Sciatic nerve (tissue), 2 donors: ENCODE measurements around the gene APBB2. TPM values are rescaled to one million over a fixed set of nuclear protein-coding genes. Genes with fewer than 3 reads are reported as not detected.

Source experiments
- ATAC-seq: fragments of 200-7000 bp; cut with Tn5 transposase; one replicate; pipeline ENCODE4 v1.9.1; 2020; ENCODE audit warnings: mild to moderate bottlenecking, moderate library complexity
- DNase-seq: peaks from one replicate; pipeline ENCODE4 v3.0.0-alpha.2; 2020; ENCODE audit warnings: low spot score
- intact Hi-C: fragments of 100-400 bp; cut with DNase I; formaldehyde crosslinking; loops from one replicate; pipeline ENCODE4 v1.14.2; 2022
- total RNA-seq: library from RNA; stranded (reverse); fragmentation: NEBNext Ultra II Directional; extraction: Animal tissue kit (Norgen Biotek cat#: 25700); gene quantifications from one replicate; pipeline ENCODE4 v1.2.1, GENCODE V29; 2021
- donor health status: DM: no; HTN: no; CAD: no.
- donor health status: DM: no; HTN: no; CAD: no.

APBB2 gene
- total RNA-seq, 1 donor from 2014 or later, result 147 TPM

DNA sequence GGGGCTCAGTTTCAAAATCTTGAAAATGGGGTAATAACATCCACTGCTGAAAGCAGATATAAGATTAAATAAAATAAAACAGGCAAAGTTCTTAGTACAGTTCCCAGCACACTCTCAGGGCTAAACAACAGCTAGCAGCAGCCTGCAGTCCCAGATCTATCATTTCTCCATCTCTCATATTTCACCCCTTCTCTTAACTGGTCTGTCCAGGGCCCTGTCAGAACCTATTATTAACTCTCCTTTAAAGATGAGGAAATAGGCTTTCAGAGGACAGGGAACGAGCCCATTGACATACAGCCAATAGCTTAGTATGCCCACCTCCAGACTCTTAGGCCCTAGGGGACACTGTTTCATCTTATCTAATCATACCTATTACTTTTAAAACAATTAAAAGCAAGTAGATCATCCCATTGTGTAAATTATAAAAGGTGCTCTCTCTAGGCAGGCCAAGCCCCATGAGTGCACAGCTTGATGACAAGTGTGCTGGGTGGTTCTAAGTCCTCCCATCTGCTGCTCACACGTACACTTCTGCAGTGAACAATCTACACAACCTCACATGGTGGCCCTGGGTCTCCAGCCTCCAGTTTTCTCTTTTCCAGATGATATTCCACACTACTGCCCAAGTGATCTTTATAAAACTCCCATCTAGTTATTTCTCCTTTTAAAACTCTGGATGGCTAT lies 119.0 kb downstream of the APBB2 start:
- intact Hi-C loops, result no loop called here
- no peak for ATAC-seq

DNA sequence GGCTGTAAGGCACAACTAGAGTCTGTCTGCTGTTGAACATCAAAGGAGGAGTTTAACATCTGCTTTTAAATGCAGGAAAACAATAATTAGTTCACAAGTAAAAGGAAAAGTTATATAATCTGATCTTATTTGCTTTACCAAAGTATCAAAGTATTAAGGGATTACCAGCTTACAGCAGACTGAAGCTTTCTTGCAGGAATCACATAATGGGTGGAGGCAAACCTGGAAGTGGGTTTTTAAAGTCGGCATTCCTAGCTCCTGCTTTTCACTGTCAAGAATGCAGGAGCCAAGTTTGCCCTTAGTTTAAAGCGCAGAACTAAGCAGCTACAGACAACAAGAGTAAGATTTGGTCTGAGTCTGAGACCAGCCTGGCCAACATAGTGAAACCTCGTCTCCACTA lies 122.2 kb downstream of the APBB2 start:
- no peak for ATAC-seq
- no peak for DNase-seq
- intact Hi-C loops, result no loop called here

More for the DNA sequence above, 119.0 kb downstream of the APBB2 start:
- no peak for DNase-seq

DNA sequence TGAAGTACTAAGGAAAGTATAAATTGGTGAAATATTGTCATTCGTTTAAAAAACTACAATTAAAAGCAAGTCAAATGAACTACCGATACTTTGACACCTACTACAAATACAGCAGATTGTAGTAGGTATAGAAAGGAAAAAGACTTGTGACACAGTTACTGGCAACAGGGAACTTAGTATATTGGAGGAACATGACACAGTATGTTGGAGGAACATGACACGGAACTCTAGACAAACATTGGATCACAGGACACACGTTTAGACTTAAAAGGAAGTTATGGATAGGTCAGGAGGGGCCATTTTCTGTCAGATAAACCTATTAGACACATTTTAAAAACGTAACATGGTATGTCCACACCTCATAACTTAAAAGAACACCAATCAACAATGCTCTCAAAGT lies 132.5 kb downstream of the APBB2 start:
- intact Hi-C loops, result no loop called here
- DNase-seq (no peak), ATAC-seq (no peak)

DNA sequence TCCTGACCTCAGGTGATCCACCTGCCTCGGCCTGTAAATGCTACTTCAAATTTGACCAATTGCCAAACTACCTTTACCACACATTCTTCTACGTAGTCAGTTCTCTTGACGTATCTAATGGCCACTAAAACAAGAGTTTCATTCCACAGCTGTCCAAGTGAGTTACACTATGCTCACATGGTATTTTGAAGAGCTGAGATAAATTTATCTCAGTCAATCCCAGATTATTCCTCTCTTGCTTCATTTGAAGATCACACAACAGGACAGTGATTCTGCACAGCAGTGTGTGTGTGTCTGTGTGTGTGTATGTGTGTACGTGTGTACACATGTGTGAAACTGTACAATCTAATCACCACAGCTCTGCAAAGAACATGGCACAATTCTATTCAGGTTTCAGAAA lies 133.4 kb downstream of the APBB2 start:
- ATAC-seq (no peak), DNase-seq (no peak)
- intact Hi-C loops, result no loop called here

DNA sequence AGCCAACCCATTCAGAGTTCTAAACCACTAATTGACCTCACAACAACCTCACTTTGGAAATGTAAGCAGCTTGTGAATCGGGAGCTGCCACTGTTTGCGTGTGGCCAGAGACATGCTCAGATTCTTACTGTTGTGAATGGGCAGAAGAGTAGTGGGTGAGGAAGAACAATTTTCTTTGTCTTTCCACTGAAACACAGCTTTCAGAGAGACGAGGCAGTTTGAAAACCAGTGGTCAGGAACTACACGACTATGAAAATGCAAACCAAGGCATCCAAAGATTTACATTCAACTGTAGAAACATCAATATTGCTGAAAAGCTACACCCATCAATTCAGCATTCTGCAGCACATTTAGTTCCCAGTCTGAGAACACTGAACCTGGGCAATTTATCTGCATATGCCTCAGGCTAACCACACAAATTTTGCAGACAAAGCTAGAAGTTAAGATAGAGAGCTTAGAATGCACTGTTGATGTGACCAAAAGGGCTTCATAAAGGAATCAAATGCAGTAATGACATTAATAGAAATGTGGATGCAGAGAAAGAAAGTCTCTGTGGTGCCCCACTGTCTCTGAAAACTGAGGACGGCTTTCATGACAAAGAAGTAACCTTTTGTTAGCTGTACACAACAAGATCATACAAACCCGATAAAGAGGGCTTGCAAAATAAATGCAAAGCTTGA lies 134.3 kb downstream of the APBB2 start:
- intact Hi-C loops, result no loop called here
- ATAC-seq (no peak), DNase-seq (no peak)

DNA sequence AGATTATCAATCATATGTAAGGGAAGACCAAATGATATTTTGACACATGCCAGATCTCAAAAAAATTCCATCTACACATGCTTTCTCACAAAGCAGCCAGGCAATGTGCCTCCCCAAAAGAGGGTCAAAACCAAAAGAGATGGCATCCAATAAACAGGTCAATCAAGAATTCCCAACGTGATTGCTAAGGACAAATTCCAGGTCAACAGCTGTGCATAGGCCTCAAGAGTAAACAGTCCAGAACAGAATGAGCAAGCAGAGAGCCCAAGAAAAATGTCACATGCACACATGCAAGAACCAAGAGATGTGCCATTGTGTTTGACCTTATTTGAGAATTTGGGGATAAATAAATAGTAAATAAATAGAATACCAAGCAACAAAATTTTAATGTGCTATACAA lies 136.7 kb downstream of the APBB2 start:
- ATAC-seq, result peak; percentile 67
- intact Hi-C loops, result no loop called here
- DNase-seq, result no peak

DNA sequence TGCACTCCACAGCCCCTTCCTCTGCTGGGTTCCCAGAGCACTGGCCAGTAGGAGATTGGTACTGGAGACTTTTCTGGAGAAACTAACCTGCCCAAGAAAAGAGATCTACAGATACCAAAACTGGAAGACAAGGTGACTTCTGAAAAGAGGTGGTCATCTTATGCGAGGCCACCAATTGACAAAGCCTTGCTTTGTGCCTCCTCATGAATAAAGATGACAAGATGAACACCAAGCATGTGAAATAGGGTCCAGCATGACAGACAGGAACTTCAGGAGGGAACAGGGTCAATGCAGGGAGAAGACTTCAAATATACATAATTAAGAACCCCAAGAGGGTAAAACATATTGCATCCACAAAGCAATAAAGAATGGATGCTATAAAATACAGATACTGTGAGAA lies 137.9 kb downstream of the APBB2 start:
- intact Hi-C loops, result no loop called here
- DNase-seq (no peak), ATAC-seq (no peak)

DNA sequence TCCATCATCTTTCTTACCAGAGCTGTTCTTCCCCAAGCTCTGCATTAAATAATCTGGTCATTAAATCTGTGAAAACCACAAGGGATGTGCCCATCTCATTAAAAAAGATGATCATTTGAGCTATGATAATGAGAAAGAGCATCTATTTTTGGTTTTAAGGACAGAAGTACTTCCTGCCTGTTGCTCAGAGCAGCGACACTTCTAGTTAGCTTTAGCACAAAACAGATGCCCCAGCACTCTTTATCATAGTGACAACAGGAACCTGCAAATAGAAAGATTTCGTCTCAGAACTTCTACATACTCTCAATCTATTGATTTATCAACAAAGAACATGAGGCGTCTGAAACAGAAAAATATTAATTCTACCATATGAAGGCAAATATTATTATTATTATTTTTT lies 140.1 kb downstream of the APBB2 start:
- intact Hi-C loops, result no loop called here
- DNase-seq (no peak), ATAC-seq (no peak)

DNA sequence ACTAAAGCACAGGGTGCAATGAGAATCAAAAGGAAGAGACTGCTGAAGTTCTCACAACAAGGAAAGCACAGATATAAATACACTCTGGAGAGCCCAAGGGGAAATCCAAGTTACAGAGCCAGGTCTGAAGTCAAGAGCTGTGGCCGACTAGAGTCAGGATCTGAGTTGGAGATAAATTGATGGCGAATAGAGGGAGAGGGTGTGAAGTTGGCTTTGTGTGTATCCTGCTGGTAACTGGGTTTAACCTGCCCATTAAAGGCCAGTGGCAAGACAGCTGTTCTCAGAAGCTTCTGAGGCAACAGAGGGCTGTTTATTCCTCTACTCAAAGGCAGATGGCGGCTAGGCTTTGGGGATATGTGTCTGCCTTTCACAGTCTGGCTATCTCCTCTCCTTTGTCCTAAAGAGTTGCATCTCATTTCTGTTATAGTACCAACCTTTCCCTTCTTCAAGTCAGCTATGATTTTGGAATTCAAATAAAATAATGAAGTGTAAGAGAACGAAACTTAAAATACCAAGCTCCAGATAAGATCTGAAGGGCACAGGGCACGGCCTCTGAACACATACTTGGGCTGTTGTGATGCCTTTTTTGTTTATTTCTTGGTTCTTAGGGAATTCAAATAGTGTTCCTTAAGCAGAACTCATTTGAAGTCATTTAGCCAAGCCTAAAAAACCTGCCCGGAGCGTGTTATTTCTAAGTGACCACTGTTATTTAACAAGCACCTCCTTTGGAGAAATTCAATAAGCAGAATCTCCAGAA lies 142.1 kb downstream of the APBB2 start:
- intact Hi-C loops, result no loop called here
- DNase-seq, result no peak

DNA sequence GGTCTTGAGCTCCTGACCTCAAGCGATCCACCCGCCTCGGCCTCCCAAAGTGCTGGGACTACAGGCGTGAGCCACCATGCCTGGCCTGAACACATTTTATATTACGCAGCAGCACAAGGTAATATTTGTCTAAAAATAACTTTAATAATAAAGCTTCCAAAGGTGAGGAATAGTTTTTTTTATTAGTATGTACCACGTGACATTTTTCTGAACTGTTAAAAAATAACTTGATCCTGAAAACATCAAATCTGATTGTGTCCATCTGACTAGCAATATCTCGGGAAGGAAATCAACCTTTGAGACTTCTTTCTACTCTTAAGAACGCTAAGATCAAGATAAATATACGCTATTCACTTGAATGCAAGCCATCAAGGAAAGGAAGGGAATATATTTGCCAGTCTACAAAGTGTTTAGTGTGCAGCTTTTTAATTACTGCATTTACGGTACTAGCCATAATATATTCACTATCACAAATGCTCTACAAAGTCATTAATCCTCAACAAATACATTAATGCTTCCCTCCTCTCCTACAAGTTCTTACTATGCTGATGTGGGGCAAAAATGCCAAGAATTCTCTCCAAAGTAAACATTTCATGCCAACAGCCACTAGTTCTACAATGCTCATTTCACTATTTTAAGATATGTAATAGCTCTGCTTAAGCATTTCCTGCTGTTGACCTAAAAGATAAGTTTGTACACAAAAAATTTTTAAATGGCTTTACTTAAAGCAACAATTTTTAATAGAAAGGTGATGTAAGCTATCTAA lies 143.6 kb downstream of the APBB2 start:
- DNase-seq, result no peak
- intact Hi-C loops, result no loop called here
- ATAC-seq, result no peak

More for the DNA sequence above, 142.1 kb downstream of the APBB2 start:
- ATAC-seq, result peak; percentile 39

DNA sequence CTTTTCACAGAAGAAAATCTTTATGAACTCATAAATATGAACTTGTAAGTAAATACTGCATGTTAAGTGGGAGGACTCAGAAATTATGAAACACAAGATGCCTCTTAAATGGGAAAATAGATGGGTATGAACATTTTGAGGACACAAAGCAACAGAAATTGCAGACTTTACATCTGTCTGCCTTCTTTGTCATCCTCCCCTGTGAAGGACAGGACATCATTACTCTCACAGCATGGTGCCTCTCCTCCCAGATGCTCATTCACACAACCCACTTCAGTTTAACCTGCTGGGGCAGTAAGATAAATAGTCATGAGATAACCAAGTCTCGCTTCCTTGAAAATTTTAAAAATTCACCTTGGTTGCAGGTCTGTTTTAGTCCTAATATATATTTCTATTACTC lies 144.5 kb downstream of the APBB2 start:
- DNase-seq (no peak), ATAC-seq (no peak)
- intact Hi-C loops, result loop anchor here (10.0 kb wide), 1 partner anchor 145 kb away; the partner anchor contains the start of gene APBB2

DNA sequence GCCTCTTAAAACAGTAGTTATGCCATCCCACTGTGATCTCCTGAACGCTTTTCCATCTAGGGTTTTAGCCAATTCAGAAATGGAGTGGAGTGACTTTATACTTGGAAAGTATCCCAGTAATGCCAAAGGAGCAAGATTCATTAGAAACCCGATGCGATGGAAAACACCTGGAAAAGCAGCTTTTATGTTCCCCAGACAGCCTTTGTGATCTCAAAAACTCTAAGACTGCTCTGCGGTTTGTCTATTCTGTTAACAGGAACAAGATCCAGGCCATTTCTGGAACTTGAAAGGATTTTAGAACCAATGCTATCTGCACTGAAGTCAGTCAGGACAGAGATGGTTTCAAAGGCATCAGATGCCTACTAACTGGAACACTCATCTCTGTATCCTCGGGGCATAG lies 145.1 kb downstream of the APBB2 start:
- no peak for DNase-seq
- intact Hi-C loops, result loop anchor here (10.0 kb wide), 1 partner anchor 146 kb away; the partner anchor contains the start of gene APBB2

DNA sequence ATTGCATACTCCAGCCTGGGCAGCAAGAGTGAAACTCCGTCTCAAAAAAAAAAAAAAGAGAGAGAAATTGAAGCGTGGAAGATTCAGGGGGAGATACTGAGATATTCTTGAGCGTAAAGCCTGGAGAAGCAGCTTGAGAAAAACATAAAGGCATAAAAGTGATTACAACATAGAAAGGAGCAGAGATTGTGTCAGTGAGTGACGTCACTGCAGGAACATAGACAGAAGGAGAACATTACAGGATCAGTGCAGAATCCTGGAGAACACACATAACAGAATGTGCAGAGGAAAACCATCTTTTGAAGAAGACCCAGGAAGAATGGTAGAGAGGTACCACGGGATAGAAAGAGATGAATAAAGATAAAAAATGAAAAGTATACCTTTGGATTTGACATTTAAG lies 147.0 kb downstream of the APBB2 start:
- intact Hi-C loops, result loop anchor here (10.0 kb wide), 1 partner anchor 147 kb away; the partner anchor contains the start of gene APBB2
- DNase-seq (no peak), ATAC-seq (no peak)

More for the DNA sequence above, 145.1 kb downstream of the APBB2 start:
- ATAC-seq, result peak; percentile 60

DNA sequence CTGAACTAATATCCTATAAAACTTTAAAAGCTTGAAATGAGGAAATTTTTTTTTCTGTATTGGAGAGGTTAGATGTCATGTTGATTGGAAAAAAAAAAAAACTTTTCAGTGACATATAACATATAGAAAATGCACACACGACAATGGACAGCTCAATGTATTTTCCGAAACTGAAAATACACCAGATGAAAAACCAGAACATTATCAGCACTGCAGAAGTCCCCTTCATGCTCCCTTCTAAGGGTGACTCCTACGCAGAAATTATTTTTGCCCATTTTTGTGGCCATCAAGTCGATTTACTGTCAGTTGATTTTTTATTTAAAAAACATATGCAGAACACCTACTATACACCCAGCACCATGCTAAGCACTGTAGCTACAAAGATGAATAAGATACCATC lies 148.3 kb downstream of the APBB2 start:
- ATAC-seq, result no peak
- intact Hi-C loops, result loop anchor here (10.0 kb wide), 1 partner anchor 149 kb away; the partner anchor contains the start of gene APBB2
- DNase-seq, result no peak

DNA sequence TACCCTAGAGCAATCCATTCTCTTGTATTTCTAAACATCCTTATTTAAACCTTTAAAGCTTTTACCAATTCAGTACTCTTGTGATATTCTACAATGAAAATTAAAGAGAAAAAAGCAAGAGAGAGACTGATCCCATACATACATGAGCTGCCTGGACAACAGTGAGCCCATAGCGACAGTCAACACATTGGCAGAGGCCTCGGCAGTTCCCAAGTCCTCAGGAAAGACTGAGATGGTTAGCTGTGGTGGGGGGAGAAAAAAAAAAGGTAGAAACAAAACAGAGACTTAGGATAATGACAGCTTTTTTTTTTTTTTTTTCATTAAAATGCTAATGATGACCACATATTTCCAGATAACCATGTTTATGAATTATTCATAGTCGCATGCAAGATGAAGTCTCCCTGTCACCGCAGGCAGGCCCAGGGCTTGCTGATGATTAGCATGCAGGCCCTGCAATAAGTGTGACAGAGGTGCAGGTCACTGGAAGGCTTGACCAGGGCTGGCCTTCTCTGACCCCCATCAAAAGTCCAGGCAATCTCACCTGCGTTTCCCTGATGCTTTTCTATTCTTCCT lies 148.8 kb downstream of the APBB2 start:
- intact Hi-C loops, result loop anchor here (10.0 kb wide), 1 partner anchor 149 kb away; the partner anchor contains the start of gene APBB2
- no peak for DNase-seq
- ATAC-seq, result no peak

DNA sequence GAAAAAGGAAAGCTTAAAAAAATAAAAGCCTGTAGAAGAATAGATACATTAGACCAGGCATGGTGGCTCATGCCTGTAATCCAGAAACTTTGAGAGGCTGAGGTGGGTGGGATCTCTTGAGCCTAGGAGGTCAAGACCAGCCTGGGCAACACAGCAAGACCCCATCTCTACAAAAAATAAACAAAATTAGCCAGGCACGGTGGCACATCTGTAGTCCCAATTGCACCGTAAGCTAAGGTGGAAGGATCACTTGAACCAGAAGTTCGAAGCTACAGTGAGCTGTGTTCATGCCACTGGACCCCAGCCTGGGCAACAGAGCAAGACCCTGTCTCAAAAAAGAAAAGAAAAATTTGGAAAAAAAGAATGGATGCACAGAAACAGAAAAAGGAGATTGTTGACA lies 149.4 kb downstream of the APBB2 start:
- ATAC-seq, result no peak
- no peak for DNase-seq
- intact Hi-C loops, result loop anchor here (10.0 kb wide), 1 partner anchor 150 kb away; the partner anchor contains the start of gene APBB2

DNA sequence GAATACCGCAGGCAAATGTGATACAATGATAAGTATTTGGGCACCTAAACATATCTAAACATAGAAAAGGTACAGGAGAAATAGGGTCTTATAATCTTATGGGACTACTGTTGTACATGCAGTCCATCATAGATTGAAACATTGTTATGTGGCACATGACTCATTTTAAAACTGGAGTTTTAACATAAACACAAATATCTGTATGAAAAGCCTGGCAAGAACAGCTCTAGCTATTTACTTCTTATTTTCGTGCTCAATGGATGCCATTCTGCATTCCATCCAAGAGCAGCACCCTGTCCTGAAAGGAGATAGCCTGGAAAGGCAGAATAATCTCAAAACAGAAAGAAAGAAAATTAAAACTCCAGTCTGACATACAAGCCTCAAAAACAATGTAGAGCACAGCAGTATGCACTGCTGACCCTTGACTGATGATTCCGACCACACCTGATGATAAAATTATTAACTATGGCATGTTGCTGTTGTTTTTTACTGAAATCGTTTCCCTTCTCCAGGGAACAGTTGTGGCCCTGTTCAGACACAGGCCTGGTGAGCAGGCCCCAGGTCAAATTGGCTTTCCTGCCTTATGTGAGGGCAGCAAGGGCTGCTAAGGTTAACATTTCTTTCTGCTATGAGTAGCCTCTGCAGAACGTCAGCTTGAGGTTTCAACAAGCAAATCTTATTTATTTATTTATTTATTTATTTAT lies 152.7 kb downstream of the APBB2 start:
- intact Hi-C loops, result loop anchor here (10.0 kb wide), 1 partner anchor 153 kb away; the partner anchor contains the start of gene APBB2
- ATAC-seq, result no peak
- DNase-seq, result no peak
